ENCODE data around the gene CELF4.

- no peak for TF ChIP-seq REST (IDR thresholded peaks at IDR 0.05; ENCODE audit: insufficient read depth in 1 of 2, low read depth in 2 of 2, low read length in 1 of 2)
- TF ChIP-seq CTCF (IDR thresholded peaks at IDR 0.05), result peak; percentile 25; the same call in 1 of the 2 replicates
Measured at GRCh38 chr18:37533647-37534584, 31.7 kb downstream of the CELF4 start.
